ENCODE data around the gene EIF5. TPM values are rescaled to one million over a fixed set of nuclear protein-coding genes. Genes with fewer than 3 reads are reported as not detected.

EIF5 gene
- total RNA-seq: 100 to 1,000 TPM; 157 to 273 (median 211) TPM

GRCh38 chr14:103333754-103334643 lies at the start of gene EIF5:
TSS of gene EIF5 (plus strand) at chr14:103334237. CDS start at chr14:103335861, 1,624 bp downstream.
- intact Hi-C loops (cut with DNase I): loop anchor here (10.0 kb wide), 1 partner anchor 51 kb away; the partner anchor contains the start of gene MARK3
- Histone ChIP-seq H3K9me3 (no peaks in the 10 kb centered on the region), H3K27me3 (no peaks in the 10 kb centered on the region), H3K27ac (peak within 1 kb of the TSS; percentile 99 to 100 (median 100)), H3K36me3 (peaks cover 20 to 39% (median 23%) of the 10 kb centered on the region in 3 donors), H3K4me3 (peak within 1 kb of the TSS; percentile 89 to 100 (median 96)), H3K4me1 (peaks cover 4 to 49% (median 23%) of the 10 kb centered on the region in 3 donors)
- DNase-seq: peak; percentile 94
- 0% methylated on average over 8 to 15 of the region's 103 CpGs for WGBS, 2 donors
- TF ChIP-seq CTCF (IDR thresholded peaks at IDR 0.05) (peak; percentile 8 to 76 (median 57)), POLR2A (IDR thresholded peaks at IDR 0.05) (peak; percentile 25 to 99 (median 94))

GRCh38 chr14:103284574-103285467 lies 49.2 kb upstream of the EIF5 start:
- intact Hi-C loops (cut with DNase I): no loop called here
- no peak overlapping the region for H3K4me3 ChIP-seq
- H3K4me1 ChIP-seq: peaks cover 0 to 6% (median 0%) of the 10 kb centered on the region in 3 donors
- whole genome bisulfite sequencing, 2 donors: 60 to 62% methylated on average over 9 of the region's 9 CpGs
- no peak overlapping the region for H3K27ac ChIP-seq
- peaks cover 0 to 82% (median 0%) of the 10 kb centered on the region in 4 donors for H3K27me3 ChIP-seq
- no peak for DNase-seq
- TF ChIP-seq POLR2A (IDR thresholded peaks at IDR 0.05) (no peak), CTCF (IDR thresholded peaks at IDR 0.05) (no peak)
- no peaks in the 10 kb centered on the region for H3K36me3 ChIP-seq
- H3K9me3 ChIP-seq: no peaks in the 10 kb centered on the region

- 58 to 72% methylated on average over 2 of the region's 2 CpGs for WGBS, 2 donors
- no peak overlapping the region for H3K4me3 ChIP-seq
- H3K27ac ChIP-seq: no peak overlapping the region
- H3K36me3 ChIP-seq: no peaks in the 10 kb centered on the region
- TF ChIP-seq CTCF (IDR thresholded peaks at IDR 0.05) (no peak), POLR2A (IDR thresholded peaks at IDR 0.05) (no peak)
- intact Hi-C loops (cut with DNase I): no loop called here
- no peak for DNase-seq
- H3K9me3 ChIP-seq: no peaks in the 10 kb centered on the region
- H3K27me3 ChIP-seq: peaks cover 0 to 81% (median 0%) of the 10 kb centered on the region in 4 donors
- H3K4me1 ChIP-seq: no peaks in the 10 kb centered on the region
Measured at GRCh38 chr14:103286460-103286859, 47.6 kb upstream of the EIF5 start.

- Histone ChIP-seq H3K4me3 (no peak overlapping the region), H3K36me3 (no peaks in the 10 kb centered on the region), H3K27ac (no peak overlapping the region), H3K27me3 (peaks cover 0 to 80% (median 0%) of the 10 kb centered on the region in 4 donors), H3K4me1 (no peaks in the 10 kb centered on the region), H3K9me3 (no peaks in the 10 kb centered on the region)
- intact Hi-C loops (cut with DNase I): no loop called here
- 80 to 85% methylated on average over 15 to 16 of the region's 20 CpGs for WGBS, 2 donors
- TF ChIP-seq POLR2A (IDR thresholded peaks at IDR 0.05): no peak
- no peak for TF ChIP-seq CTCF (IDR thresholded peaks at IDR 0.05)
- no peak for DNase-seq
Measured at GRCh38 chr14:103286968-103287850, 46.8 kb upstream of the EIF5 start.

Data from esophagus squamous epithelium (tissue), 5 donors.